Smooth muscle cell (in vitro differentiated cells): ENCODE measurements around the gene POLR3A. TPM values are rescaled to one million over a fixed set of nuclear protein-coding genes. Genes with fewer than 3 reads are reported as not detected.

Experiments used
- DNase-seq: peaks from one replicate; lab custom pipeline; 2025; ENCODE audit not compliant: unreplicated experiment; lab: John Stamatoyannopoulos, UW
- H2AFZ ChIP-seq: fragments of 200-600 bp; sonication (generic); 2 replicates; pipeline ENCODE4 v1.6.0; 2016; ENCODE audit warnings: antibody characterized with exemption, low read depth, mild to moderate bottlenecking
- H3F3A ChIP-seq: fragments of 200-600 bp; sonication (generic); 2 replicates; pipeline ENCODE4 v1.6.0; 2017; ENCODE audit warnings: antibody characterized with exemption, low read depth
- H3K27ac ChIP-seq: fragments of 200-600 bp; sonication (generic); 2 replicates; pipeline ENCODE4 v1.5.1; 2016; ENCODE audit warnings: low read depth, mild to moderate bottlenecking
- H3K27me3 ChIP-seq: fragments of 200-600 bp; sonication (generic); 2 replicates; pipeline ENCODE4 v1.6.1; 2016; ENCODE audit warnings: low read depth, mild to moderate bottlenecking
- H3K36me3 ChIP-seq: fragments of 200-600 bp; sonication (generic); 2 replicates; pipeline ENCODE4 v1.5.1; 2016; ENCODE audit warnings: low read depth
- H3K4me1 ChIP-seq: fragments of 200-600 bp; sonication (generic); 2 replicates; pipeline ENCODE4 v1.5.1; 2016; ENCODE audit warnings: low read depth
- H3K4me2 ChIP-seq: fragments of 200-600 bp; sonication (generic); 2 replicates; pipeline ENCODE4 v1.6.0; 2016; ENCODE audit warnings: mild to moderate bottlenecking
- H3K4me3 ChIP-seq: fragments of 200-600 bp; sonication (generic); 2 replicates; pipeline ENCODE4 v1.5.1; 2016; ENCODE audit warnings: mild to moderate bottlenecking
- H3K79me2 ChIP-seq: fragments of 200-600 bp; sonication (generic); 2 replicates; pipeline ENCODE4 v1.6.0; 2016; ENCODE audit warnings: low read depth, mild to moderate bottlenecking
- H3K9ac ChIP-seq: fragments of 200-600 bp; sonication (generic); 2 replicates; pipeline ENCODE4 v1.6.0; 2016; ENCODE audit warnings: low read depth
- H3K9me3 ChIP-seq: fragments of 200-600 bp; sonication (generic); replicated peaks from 2 replicates; pipeline ENCODE4 v1.5.1; 2016; ENCODE audit warnings: low read depth
- H4K20me1 ChIP-seq: fragments of 200-600 bp; sonication (generic); 2 replicates; pipeline ENCODE4 v1.6.0; 2016; ENCODE audit warnings: low read depth
- WGBS: methylation state at CpG from one replicate; pipeline ENCODE4 v1.1.7; 2016; ENCODE audit warnings: low lambda C conversion rate; 5-methylcytosine and 5-hydroxymethylcytosine counted together
- polyA plus RNA-seq: library from polyadenylated mRNA; unstranded; fragments of >200 nt; fragmentation: Nextera tagmentation; extraction: Ambion mirVana; gene quantifications from 2 replicates; pipeline ENCODE4 v1.2.1, GENCODE V29; 2016
- total RNA-seq: library from RNA; depleted of rRNA; stranded (reverse); fragments of >200 nt; gene quantifications from 2 replicates; pipeline ENCODE4 v1.2.3, GENCODE V29; 2014
- TF ChIP-seq, protein P1 (sequence below): fragments of 200-600 bp; sonication (generic); IDR thresholded peaks from 2 replicates; pipeline ENCODE4 v1.5.1; 2017; ENCODE audit warnings: borderline replicate concordance, mild to moderate bottlenecking, antibody characterized with exemption; ENCODE audit not compliant: insufficient read depth, poor library complexity, severe bottlenecking

The POLR3A gene
- total and polyA plus RNA-seq, 2 experiments from 2014 or later, result 13.8 to 14.9 TPM

DNA sequence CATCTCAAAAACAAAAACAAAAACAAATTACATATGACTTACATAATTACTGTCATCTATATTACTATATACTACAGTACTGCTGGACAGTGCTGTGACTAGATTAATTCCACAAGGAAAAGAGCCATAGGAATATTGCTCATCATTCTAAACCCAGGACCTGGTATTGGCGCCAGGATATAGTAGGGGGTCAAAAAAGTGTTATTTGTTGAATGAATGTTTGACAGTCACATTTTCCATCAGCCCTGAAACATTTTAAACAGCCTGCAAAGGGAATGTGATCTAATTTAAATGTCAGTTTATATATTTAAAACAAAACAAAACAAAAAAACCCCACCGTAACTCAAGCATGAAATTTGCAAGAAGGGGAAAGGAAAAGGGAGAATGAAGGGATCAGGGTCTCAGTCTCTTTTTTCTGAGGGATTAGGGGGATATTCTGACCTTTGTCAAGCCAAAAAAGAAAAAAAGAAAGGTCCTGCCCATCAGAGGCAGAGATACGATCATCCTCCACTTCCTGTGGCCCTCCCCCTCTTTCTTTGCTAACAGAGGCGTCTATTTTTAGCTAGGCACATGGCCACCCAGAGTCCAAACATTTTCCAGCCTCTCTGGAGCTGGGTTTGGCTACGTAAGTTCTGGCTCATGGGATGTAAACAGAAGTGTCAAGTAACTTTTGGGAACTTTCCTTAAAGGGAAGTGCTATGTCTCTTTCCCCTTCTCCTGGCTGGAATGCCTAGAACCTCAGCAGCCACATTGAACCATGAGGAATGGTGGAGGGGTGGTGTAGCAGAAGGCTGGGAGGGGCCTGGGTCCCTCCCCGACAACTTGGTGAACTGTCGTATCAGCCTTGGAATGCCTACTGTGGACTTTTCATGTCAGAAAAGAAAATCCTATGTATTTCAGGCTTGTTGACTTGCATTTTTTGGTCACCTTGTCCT lies 58.2 kb downstream of the POLR3A start:
- H3K4me1 ChIP-seq, result peaks cover 13% of the 10 kb centered on the region
- H3K27ac ChIP-seq, result peak overlapping the region; percentile 65
- no peak for DNase-seq
- peak overlapping the region; percentile 41 for H3K9ac ChIP-seq
- TF ChIP-seq, protein P1, sequence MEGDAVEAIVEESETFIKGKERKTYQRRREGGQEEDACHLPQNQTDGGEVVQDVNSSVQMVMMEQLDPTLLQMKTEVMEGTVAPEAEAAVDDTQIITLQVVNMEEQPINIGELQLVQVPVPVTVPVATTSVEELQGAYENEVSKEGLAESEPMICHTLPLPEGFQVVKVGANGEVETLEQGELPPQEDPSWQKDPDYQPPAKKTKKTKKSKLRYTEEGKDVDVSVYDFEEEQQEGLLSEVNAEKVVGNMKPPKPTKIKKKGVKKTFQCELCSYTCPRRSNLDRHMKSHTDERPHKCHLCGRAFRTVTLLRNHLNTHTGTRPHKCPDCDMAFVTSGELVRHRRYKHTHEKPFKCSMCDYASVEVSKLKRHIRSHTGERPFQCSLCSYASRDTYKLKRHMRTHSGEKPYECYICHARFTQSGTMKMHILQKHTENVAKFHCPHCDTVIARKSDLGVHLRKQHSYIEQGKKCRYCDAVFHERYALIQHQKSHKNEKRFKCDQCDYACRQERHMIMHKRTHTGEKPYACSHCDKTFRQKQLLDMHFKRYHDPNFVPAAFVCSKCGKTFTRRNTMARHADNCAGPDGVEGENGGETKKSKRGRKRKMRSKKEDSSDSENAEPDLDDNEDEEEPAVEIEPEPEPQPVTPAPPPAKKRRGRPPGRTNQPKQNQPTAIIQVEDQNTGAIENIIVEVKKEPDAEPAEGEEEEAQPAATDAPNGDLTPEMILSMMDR, result no peak
- H3K4me3 ChIP-seq, result peak overlapping the region; percentile 31
- 17% methylated on average over 7 of the region's 7 CpGs for WGBS
- H3K27me3 ChIP-seq, result no peaks in the 10 kb centered on the region
- H2AFZ ChIP-seq, result peak overlapping the region; percentile 59
- no peaks in the 10 kb centered on the region for H3K79me2 ChIP-seq
- peaks cover 9% of the 10 kb centered on the region for H3F3A ChIP-seq
- H4K20me1 ChIP-seq, result no peaks in the 10 kb centered on the region
- no peaks in the 10 kb centered on the region for H3K36me3 ChIP-seq
- peak overlapping the region; percentile 82 for H3K4me2 ChIP-seq
- H3K9me3 ChIP-seq, result no peaks in the 10 kb centered on the region

DNA sequence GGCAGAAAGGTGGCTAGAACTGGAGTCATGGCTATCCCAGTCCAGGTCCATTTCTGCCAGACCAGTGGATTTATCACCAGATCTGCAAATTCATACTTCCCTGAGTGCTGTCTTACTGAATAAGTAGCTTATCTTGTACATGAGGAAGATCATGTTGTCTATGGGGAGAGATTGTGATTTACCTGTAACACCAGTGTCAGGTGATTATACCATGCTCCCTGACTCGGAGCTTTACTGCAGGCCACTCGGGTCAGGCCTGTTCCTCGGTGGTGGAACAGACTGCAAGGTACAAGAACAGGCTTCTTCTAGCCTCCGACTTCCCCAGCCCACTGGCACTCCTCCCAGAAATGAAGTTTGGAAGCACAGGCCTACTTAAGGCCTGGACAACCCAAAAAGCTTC lies 60.2 kb downstream of the POLR3A start:
- H3K27me3 ChIP-seq, result no peaks in the 10 kb centered on the region
- no peak overlapping the region for H3K9ac ChIP-seq
- H3K79me2 ChIP-seq, result no peaks in the 10 kb centered on the region
- H2AFZ ChIP-seq, result no peak overlapping the region
- TF ChIP-seq, protein P1, result no peak
- no peak overlapping the region for H3K4me2 ChIP-seq
- H3K4me3 ChIP-seq, result no peak overlapping the region
- H3K27ac ChIP-seq, result no peak overlapping the region
- no peaks in the 10 kb centered on the region for H4K20me1 ChIP-seq
- H3K9me3 ChIP-seq, result no peaks in the 10 kb centered on the region
- 94% methylated on average over 4 of the region's 4 CpGs for WGBS
- peaks cover 9% of the 10 kb centered on the region for H3F3A ChIP-seq
- peaks cover 13% of the 10 kb centered on the region for H3K4me1 ChIP-seq
- no peak for DNase-seq
- no peaks in the 10 kb centered on the region for H3K36me3 ChIP-seq

DNA sequence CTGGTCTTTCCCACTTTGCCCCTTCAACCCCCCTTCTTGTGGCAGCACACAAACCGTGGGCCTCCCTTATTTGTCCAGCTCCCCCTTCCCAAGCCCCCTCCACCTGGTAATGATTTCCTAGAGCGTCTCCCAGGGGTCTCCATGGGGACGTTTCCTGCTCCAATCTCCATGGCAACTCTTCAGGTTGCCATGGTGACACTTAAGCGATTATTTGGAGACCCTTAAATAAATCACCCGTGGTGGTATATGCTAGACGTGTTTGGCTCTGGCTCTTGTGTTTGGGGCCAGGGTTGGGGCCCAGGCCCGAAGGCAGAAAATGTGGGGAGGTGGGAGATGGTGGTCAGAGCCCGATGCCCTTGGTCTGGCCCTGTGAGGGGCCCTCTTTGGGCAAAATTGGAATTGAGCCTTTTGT lies 61.7 kb downstream of the POLR3A start:
- Histone ChIP-seq H3K27me3 (no peaks in the 10 kb centered on the region), H3K9me3 (no peaks in the 10 kb centered on the region), H4K20me1 (no peaks in the 10 kb centered on the region), H3K27ac (no peak overlapping the region), H3F3A (peaks cover 2% of the 10 kb centered on the region), H3K9ac (no peak overlapping the region), H3K4me2 (no peak overlapping the region), H3K36me3 (no peaks in the 10 kb centered on the region), H3K4me1 (peaks cover 13% of the 10 kb centered on the region), H2AFZ (no peak overlapping the region), H3K79me2 (no peaks in the 10 kb centered on the region), H3K4me3 (no peak overlapping the region)
- DNase-seq, result no peak
- WGBS, result 88% methylated on average over 8 of the region's 8 CpGs
- TF ChIP-seq, protein P1, result no peak
